Activated T-cell treated with anti-CD3 and anti-CD28 coated beads for 48 hours (primary cell): Measurements from ENCODE around the gene ARMC2.
"Not testable (repeated sequence)": the region's sequence is repeated elsewhere in the genome, so short reads cannot be mapped to it uniquely, and the experiment has no call there.

Experiments
- DNase-seq: peaks from one replicate; pipeline ENCODE4 v3.0.0-alpha.2; 2020; ENCODE audit warnings: low read depth

Gene ARMC2

DNA sequence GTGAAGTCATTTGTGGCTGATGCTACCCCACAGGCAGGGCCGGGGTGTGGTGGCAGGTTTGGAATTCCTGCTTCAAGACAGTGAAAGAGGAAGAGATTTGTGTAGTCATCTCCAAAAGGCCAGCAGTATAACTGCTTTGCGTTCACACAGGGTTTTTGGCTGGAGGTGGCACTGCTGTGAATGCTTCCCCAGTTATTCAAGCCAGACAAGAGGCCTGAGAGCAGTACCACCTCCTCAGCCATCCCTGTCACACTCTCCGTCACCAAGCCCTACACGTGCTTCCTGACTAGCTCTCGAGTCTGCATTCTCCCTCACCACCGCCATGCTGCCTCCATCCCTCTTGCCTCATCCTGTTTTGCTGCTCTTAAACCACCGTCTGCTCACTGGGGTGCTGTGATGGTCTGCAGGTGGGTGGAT lies 23.9 kb downstream of the ARMC2 start:
- no peak for DNase-seq

DNA sequence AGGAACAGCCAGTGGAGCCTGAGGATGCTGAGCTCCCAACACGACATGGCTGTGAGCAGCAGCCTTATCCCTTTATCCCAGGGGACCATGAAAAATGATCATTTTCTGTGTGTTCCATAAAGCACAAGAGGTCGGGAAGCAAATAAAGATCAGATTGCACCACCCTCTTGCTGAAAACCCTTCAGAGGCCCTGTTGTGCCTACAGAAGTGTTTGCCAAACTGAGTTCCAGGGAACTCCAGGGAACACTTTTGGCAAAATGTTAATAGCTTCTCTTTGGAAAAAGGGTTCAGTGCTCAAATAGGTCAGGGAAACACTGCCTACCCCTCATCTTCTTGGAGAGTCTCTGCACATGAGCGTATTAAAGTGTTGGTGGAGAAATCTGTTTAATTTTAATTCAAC lies 24.4 kb downstream of the ARMC2 start:
- no peak for DNase-seq

DNA sequence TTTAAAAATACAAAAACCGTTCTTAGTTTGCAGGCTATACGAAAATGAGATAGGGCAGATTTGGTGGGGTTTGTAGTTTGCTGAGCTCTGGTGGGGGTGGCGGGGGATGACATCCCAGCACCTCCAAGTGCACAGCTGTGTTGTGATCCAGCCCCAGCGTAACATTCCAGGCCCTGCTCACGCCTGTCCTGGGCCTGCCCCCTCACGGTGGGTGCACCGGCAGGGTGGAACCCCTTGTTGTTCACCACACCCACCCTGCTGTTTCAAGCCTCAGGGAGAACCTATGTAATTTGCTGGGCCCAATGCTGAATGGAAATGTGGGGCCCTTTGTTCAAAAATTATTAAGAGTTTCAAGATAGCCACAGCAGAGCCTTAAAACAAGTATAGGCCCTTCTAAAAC lies 25.0 kb downstream of the ARMC2 start:
- DNase-seq = no peak

DNA sequence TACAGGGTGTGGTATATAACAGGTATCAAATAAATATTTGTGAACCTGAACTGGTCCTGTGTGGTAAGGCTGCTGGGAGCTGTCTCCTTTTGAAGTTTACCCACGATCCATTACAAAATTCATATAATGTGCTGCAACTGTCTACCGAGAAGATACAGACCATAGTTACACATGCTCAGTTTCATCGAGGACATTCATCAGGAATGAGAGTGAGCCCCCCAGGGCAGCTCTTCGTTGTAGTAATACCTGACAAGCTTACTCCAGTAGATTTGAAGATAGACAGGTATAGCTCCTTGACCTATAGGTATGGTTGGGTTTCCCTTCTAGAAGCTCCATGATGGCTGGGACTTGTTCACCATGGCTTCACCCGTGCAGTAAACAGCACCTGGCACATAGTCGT lies 25.7 kb downstream of the ARMC2 start:
- DNase-seq = no peak

DNA sequence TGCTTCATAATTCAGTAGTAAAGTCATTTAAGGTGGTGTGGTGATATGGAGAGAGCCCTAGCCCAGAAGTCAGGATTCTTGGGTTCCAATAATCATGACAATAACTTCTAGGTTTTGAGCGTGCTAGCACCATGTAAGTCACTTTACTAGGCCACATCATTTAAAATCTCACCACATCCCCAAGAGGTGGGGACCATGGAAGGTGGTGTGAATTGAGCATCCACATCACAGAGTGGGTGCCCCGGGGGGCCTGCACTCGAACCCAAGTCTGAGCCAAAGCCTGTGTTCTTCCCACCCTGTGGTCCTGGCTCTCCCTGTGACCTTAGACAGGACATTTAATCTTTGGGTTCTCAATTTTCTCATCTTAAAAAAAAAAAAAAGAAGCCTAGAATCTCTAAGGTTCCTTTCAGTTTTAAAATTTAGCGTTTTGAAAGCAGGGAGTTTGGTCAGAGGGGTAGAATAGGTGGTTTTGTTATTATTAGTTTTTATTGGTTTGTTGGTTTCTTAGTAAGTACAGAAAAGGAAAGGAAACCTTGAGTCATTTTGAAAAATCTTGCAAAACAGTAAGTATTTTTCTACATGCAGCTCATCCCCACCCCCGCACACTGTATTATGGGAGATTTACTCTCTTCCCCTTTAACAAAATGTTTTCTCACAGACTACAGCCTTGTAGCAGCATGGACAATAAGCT lies 26.4 kb downstream of the ARMC2 start:
- DNase-seq = peak; percentile 38

DNA sequence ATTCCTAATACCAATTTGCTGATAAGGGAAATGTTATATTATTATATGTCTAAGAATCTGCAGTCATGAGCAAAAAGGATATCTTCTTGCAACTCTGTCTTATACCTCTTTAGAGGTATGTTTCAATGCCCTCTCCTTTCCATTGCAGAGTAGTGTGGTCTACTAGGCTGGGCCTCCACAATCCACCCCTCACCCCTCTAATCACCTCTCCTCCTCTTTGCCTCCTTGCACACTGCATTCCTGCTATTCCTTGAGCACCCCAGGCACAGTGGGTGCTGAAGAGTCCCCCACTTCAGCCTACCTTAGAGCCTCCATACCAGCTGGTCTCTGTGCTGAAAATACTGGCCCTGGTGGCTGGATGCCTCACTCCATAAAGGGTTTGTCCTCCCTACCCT lies 26.9 kb downstream of the ARMC2 start:
- no peak for DNase-seq

DNA sequence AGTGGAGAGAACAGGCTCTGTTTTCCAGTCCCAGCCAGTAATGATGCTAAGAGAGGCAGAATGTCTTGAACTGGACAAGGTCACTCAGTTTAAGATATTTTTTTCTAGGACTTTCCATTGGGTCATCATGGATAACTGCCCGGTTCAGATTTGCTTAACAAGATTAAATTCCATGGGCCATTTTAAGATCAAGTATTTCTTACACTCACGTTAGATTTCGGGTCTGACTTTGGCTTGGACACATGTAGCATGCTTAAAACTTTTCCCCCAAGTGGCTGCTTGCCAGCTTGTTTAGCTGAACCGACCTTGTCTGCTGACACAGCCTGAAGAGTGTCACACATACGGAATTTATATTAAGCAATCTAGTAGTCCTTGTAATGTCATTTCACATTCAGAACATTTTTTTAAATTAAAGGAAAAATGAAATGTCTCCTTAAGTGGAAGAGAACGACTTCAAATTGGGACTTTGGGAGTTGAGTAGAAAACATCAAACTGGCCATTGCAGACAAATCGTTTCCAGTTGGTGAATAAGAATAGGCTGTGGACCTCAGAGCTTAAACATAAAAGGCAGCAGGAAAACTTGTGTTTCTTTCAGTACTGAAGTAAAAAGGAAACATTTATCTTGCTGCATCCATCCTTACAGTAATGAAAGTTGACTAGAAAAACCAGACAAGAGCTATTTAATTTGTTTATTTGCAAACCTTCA lies 29.0 kb downstream of the ARMC2 start:
- no peak for DNase-seq

DNA sequence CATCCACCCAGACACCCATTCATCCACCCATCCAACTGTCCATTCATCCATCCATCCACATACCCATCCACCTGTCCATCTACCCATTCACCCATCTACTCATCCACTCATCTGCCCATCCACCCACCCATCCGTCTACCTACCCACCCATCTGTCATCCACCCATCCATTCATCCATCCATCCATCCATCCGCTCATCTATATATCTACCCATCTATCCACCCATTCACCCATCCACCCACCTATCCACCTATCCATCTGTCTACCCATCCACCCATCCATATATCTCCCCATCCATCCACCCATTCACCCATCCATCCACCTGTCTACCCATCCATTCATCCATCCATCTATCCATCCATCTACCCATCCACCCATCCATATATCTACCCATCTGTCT lies 30.7 kb downstream of the ARMC2 start:
- DNase-seq = no peak

DNA sequence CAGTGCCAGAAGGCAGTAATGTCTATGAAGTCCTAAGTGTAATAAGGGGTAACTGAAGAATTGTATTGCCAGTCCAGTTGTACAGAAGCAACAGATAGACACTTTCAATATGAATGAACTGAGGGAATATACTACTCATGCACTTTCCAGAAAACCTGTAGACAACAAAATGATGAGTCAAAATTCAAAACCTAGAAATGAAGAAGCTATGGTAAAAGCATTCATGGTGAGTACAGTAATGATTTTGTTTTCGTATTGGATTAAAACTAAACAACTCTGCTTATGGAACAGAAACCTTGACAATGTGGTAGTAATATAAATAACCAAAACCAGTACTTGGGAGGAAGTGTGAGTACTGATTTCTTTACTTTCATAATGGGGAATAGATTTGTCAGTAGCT lies 35.0 kb downstream of the ARMC2 start:
- DNase-seq = no peak

DNA sequence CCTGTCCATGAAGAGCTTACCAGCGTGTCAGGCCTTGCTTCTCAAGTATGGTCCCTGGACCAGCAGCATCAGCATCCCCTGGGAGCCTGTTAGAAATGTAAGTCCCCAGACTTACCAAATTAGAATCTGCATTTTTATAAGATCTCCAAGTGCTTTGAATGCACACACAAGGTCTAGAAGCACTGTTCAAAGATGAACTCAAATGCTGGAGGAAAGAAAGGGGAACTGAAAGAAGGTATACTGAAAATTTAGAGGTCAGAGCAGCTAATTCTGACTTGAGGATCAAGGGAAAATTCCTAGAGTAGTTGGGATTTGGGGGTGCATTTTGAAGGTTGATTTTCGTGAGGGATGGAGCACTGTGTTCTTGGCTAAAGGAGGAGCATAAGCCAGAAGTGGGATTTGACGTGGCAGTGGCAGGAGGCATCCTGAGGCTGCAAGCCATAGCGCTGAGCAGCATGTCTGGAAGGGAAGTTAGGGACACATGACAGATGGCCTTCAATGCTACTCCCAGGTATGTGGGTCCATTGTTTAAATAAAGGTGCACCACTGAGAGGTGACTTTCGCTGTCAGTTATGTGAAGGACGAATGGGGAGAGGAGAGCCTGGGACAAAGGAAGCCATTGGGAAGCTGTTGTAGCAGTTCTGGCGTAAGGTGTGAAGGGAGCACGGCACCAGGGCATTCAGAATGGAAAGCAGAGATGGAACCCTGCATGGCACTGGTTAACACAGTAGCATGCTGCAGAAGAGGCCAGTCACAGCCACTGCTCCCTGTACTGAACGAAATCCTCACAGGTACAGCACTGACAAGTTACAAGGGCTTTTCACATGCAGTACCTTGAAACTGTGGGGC lies 36.2 kb downstream of the ARMC2 start:
- DNase-seq = no peak

DNA sequence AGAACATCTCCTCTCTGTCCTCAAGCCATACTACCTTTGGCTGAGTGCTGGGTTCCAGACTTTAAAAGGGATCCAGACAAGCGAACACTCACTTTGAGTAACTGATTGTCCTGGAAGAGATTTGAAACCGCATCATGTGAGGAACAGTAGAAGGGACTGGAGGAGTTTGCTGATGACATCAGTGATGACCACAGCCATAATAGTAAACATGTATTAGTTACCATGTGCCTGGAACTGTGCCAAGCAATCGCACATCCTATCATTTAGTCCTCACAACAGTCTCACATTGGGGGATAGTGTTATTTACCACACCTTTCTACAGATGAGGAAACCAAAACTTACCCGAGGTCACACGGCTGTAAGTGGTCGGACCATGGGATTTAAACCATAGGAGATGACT lies 39.8 kb downstream of the ARMC2 start:
- no peak for DNase-seq

DNA sequence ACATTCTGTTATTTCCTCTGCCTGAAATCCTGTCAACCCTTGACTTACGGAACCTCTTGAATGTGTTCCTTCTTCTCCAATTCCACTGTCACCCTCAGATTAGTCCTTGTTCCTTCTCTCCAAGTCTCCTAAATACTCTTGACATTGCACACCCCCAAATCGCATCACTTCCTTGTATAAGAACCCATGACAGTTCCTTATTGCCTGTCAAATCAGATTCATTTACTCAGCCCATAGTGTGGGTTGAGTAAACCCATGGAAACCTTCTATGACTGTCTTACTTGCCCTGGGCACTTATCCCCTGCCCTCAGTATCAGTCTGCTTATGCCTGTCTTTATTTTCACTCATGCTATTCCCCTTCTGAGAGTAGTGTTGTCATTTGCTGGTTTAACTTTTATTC lies 40.5 kb downstream of the ARMC2 start:
- no peak for DNase-seq

DNA sequence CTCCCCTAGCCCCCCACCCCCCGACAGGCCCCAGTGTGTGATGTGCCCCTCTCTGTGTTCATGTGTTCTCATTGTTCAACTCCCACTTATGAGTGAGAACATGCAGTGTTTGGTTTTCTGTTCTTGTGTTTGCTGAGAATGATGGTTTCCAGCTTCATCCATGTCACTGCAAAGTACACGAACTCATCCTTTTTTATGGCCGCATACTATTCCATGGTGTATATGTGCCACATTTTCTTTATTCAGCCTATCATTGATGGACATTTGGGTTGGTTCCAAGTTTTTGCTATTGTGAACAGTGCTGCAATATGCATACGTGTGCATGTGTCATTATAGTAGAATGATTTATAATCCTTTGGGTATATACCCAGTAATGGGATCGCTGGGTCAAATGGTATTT lies 42.7 kb downstream of the ARMC2 start:
- DNase-seq = not testable (repeated sequence)

DNA sequence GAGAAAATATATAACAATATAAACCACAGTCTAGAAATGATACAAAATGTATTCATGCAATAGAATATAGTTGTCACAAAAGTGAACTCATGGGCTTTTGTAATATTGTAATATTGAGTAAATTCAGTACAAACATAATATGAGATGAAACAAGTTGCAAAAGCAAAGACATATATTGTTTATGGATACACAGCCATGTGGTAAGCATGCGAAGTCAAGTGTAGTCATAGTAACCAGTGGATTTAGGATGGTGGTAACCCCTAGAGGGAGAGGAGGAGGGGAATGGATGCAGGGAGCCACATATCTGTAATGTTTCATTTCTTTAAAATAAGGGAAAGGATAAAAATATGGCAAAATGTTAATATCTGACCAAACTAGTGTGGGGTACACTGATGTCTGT lies 47.3 kb downstream of the ARMC2 start:
- no peak for DNase-seq

DNA sequence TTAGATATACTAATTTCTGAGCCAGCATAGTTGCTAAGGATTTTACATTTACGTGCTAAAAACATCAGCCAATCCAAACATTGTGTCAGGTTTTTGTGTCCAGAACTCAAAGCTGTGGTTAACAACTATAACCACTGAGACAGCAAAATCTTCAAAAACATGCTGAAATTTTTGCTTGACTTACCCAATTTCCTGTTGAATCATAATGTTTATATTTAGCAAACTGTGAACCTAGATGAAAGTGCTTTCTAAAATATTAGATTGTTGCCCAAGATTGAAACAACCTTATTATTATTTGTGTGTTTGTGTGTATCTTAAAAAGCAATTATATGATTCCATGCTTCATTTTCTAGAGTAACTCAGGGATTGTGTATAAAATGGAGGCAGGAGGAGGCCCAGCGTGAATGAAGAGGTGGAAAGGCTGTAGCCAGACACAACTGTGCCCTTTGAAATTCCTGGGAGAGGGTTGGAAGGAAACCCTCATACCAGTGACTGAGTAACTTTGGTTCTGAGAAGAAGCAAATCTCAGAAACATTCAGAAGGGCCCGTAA lies 48.0 kb downstream of the ARMC2 start:
- DNase-seq = no peak

DNA sequence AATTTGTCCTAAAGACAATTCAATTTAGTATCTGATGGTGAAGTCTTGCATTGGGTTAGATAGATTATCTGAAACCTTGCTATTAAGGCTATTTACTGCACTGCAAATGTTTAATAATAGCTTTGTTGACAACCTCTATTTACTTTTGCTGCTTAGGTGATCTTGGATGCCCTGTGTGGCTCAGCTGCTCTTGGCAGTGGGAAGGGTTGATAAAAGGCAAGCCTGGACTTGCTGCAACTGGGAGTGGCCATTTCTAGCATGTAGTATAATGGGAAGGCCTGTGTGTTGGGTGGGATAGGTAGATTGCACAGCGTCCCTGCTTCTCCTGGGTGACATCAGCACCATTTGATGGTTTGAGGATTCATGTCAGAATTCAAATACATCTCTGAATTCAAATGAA lies 49.1 kb downstream of the ARMC2 start:
- no peak for DNase-seq

DNA sequence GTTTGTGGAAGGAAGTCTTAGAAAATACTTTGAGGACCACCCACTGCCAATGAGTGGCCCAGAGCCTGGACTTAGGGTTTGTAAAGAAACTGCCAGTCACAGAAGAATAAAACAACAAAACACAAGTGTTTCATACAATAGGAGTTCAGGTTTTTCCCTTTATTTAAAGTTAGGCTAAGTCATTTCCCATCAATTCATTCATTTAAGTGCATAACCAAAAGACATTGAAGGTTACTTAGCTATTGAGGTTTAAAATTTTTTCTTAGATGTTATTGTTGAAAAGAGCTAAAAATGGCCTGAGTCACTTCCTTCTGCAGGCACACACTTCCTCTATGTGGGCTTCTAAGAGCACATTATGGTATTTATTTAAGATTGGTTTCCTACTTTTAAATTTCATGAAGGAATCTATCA lies 54.2 kb downstream of the ARMC2 start:
- no peak for DNase-seq

DNA sequence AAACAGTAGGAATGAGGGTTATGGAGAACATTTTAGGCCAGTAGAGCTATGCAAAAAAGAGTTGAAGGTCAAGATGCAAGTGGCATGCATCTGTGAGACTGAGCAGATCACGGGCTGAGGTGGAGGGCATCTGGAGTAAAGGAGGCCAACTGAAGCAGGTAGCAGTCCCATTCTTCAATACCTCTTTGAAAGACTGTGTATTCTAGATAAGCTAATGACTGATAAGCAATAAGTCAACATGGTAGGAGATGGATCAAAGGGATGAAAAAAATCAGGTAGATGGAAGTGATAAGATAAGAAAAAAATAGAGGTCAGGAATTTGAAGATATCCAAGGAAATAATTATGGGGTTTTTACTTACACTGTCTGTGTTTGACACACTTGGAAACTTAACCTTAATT lies 55.6 kb downstream of the ARMC2 start:
- DNase-seq = no peak

DNA sequence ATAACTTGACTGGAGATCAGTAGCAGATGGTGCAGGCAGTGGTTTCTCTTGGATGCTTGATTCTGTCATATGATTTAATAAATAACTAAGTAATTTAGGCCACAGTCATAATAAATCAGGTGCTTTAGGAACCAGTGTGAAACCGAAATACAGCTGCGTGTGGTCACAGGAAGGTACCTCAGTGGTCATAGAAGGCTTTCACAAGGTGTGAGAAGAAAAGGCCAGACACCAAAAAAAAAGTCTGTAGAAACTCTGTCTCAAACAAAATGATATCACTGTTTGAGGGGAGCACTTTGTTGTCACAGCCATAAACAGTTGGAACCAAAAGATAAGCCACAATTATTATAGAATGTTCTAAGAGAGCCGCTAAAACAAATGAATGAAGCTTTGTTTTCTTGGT lies 56.5 kb downstream of the ARMC2 start:
- DNase-seq = no peak

DNA sequence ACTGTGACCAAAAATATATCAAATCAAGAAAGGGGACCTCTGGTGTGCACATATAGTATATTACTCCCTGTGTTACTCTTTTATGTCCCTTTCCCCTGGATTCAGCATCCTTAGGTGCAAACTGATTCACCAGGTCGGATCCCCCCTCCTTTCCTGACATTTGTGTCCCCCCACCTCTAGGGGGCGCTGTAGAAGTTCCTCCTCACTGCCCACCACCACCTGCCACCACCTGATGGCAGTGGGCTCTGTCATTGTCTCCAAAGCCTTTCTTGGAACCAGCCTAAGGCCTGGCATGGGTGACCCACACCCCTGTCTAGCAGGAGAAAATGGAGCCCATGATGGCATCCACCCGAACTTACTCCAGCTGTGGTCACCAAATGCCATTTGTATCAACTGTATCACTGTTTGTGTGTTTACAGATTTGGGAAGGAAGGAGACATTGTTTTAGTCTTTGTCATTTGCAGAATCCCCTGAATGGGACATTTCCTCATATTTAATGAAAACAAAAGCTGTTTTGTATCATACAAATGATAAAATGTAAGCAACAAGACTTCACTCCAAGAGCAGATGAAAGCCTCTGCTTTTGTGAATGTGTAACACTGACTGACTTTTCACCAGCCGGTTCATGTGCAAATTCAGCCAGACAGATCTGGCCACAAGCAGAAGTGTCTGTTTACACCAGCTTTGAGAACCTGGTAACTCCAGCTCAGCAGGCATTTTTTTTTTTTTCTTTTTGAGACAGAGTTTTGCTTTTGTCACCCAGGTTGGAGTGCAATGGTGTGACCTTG lies 66.2 kb downstream of the ARMC2 start:
- DNase-seq = peak; percentile 13

DNA sequence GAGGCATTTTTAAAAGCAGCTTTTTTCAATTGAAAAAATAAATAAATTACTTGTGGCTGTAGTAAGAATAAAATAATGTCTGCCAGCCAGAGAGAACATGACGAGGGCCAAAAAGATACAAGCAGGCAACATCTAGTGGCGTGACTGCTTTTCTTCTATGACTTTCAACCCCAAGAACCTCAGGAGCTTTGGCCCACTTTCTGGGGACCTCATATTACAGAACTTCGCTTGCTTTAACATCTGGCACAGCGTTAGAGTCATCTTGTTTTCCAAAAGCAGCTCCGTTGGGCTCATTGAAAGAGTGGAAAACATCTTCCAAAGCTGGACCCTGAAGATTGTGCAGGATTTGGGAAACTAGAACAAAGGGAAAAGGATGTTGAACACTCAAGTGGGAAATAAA lies 67.0 kb downstream of the ARMC2 start:
- no peak for DNase-seq
